ENCODE results near the gene MSMP.

MSMP gene

GRCh38 chr9:35748242-35748857 lies 5.7 kb downstream of the MSMP start:
- Histone ChIP-seq H3K36me3 (replicated peaks) (peaks cover 30% of the 10 kb centered on the region), H3K4me3 (ENCODE audit: low read depth, low read length) (peak overlapping the region; percentile 85), H3K27me3 (replicated peaks) (no peaks in the 10 kb centered on the region), H3K27ac (peak overlapping the region; percentile 81)
- TF ChIP-seq CTCF (IDR thresholded peaks at IDR 0.05; ENCODE audit: low read depth, low read length, missing control alignments) = no peak
- DNase-seq = no peak
- in situ Hi-C loops (cut with HindIII; ENCODE audit: low pct_ligation_motif_present, low sequenced_read_pairs) = no loop called here

GRCh38 chr9:35746583-35746982 lies 7.5 kb downstream of the MSMP start:
- no peak for DNase-seq
- in situ Hi-C loops (cut with HindIII; ENCODE audit: low pct_ligation_motif_present, low sequenced_read_pairs) = no loop called here
- H3K27me3 ChIP-seq (replicated peaks) = no peaks in the 10 kb centered on the region
- peak overlapping the region; percentile 85 for H3K4me3 ChIP-seq (ENCODE audit: low read depth, low read length)
- no peak for TF ChIP-seq CTCF (IDR thresholded peaks at IDR 0.05; ENCODE audit: low read depth, low read length, missing control alignments)
- H3K27ac ChIP-seq = no peak overlapping the region
- peaks cover 28% of the 10 kb centered on the region for H3K36me3 ChIP-seq (replicated peaks)

- H3K27ac ChIP-seq = no peak overlapping the region
- H3K4me3 ChIP-seq (ENCODE audit: low read depth, low read length) = no peak overlapping the region
- in situ Hi-C loops (cut with HindIII; ENCODE audit: low pct_ligation_motif_present, low sequenced_read_pairs) = no loop called here
- no peak for DNase-seq
- H3K27me3 ChIP-seq (replicated peaks) = no peaks in the 10 kb centered on the region
- peaks cover 27% of the 10 kb centered on the region for H3K36me3 ChIP-seq (replicated peaks)
- TF ChIP-seq CTCF (IDR thresholded peaks at IDR 0.05; ENCODE audit: low read depth, low read length, missing control alignments) = no peak
Observed at GRCh38 chr9:35745569-35745968, 8.5 kb downstream of the MSMP start.

- in situ Hi-C loops (cut with HindIII; ENCODE audit: low pct_ligation_motif_present, low sequenced_read_pairs) = no loop called here
- no peak for TF ChIP-seq CTCF (IDR thresholded peaks at IDR 0.05; ENCODE audit: low read depth, low read length, missing control alignments)
Observed at GRCh38 chr9:35743880-35744518, 10.1 kb downstream of the MSMP start.

GRCh38 chr9:35743452-35743851 lies 10.6 kb downstream of the MSMP start:
- TF ChIP-seq CTCF (IDR thresholded peaks at IDR 0.05; ENCODE audit: low read depth, low read length, missing control alignments) = no peak
- Histone ChIP-seq H3K27me3 (replicated peaks) (no peaks in the 10 kb centered on the region), H3K36me3 (replicated peaks) (peaks cover 48% of the 10 kb centered on the region), H3K27ac (no peak overlapping the region), H3K4me3 (ENCODE audit: low read depth, low read length) (no peak overlapping the region)
- no peak for DNase-seq
- in situ Hi-C loops (cut with HindIII; ENCODE audit: low pct_ligation_motif_present, low sequenced_read_pairs) = no loop called here

More at GRCh38 chr9:35743880-35744518, 10.1 kb downstream of the MSMP start:
- Histone ChIP-seq H3K36me3 (replicated peaks) (peaks cover 42% of the 10 kb centered on the region), H3K27ac (no peak overlapping the region), H3K27me3 (replicated peaks) (no peaks in the 10 kb centered on the region), H3K4me3 (ENCODE audit: low read depth, low read length) (no peak overlapping the region)
- DNase-seq = no peak

Data from brain microvascular endothelial cell (primary cell).